C4-2B (cell line): ENCODE data around the gene SNPH.

Source experiments
- ZFX ChIP-seq: fragments of 450-650 bp; IDR thresholded peaks from 2 replicates; pipeline ENCODE4 v1.6.1; 2017
- TF ChIP-seq, protein P1 (sequence below): fragments of 450-650 bp; conservative IDR thresholded peaks from 2 replicates; pipeline ENCODE4 v1.5.1; 2017; ENCODE audit warnings: mild to moderate bottlenecking

DNA sequence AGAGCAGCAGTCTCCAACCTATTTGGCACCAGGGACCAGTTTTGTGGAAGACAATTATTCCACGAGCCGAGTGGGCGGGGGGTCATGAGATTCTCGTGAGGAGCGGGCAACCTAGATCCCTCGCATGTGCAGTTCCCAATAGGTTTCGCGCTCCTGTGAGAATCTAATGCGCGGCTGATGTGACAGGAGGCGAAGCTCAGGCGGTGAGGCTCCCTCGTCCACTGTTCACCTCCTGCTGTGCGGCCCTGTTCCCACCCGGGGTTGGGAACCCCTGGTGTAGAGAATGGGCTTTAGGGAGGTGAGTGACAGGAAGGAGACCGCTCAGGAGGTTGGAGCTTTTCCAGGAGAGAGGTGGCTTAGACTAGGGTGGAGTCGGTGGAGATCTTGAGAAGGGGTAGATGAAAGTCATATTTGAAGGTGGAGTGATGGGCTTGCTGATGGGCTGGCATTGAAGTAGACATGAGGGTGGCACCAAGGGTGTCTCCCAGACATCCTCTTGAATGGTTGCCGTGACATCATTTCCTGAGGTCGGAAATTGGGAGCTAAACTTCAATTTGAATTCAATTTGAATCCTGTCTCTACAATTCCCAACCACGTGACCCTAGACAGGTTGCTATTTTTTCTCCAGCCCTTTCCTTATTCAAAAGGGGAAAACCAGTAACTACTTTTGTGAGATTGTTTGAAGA lies 41.7 kb upstream of the SNPH start:
- TF ChIP-seq, protein P1, sequence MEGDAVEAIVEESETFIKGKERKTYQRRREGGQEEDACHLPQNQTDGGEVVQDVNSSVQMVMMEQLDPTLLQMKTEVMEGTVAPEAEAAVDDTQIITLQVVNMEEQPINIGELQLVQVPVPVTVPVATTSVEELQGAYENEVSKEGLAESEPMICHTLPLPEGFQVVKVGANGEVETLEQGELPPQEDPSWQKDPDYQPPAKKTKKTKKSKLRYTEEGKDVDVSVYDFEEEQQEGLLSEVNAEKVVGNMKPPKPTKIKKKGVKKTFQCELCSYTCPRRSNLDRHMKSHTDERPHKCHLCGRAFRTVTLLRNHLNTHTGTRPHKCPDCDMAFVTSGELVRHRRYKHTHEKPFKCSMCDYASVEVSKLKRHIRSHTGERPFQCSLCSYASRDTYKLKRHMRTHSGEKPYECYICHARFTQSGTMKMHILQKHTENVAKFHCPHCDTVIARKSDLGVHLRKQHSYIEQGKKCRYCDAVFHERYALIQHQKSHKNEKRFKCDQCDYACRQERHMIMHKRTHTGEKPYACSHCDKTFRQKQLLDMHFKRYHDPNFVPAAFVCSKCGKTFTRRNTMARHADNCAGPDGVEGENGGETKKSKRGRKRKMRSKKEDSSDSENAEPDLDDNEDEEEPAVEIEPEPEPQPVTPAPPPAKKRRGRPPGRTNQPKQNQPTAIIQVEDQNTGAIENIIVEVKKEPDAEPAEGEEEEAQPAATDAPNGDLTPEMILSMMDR, result no peak
- no peak for TF ChIP-seq ZFX
